GM20431 (cell line): ENCODE results near the gene XBP1.
"Not testable (repeated sequence)": the region's sequence is repeated elsewhere in the genome, so short reads cannot be mapped to it uniquely, and the experiment has no call there.

Source experiments
- in situ Hi-C: fragments of 300-500 bp; cut with MseI, MboI; formaldehyde crosslinking; loops from one replicate; pipeline ENCODE4 v1.15.0; 2020; ENCODE audit warnings: low sequenced_read_pairs; ENCODE audit not compliant: unreplicated experiment

Gene XBP1

DNA sequence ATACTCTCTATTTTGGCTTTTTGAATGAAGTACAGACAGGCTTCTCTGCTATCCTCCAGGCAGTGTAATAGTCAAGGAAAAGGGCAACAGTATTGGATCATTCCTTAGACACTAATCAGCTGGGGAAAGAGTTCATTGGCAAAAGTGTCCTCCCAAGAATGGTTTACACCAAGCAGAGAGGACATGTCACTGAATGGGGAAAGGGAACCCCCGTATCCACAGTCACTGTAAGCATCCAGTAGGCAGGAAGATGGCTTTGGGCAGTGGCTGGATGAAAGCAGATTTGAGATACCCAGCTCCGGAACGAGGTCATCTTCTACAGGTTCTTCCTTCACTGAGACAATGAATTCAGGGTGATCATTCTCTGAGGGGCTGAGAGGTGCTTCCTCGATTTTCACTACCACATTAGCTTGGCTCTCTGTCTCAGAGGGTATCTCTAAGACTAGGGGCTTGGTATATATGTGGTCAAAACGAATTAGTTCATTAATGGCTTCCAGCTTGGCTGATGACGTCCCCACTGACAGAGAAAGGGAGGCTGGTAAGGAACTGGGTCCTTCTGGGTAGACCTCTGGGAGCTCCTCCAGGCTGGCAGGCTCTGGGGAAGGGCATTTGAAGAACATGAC, 5.2 kb downstream of the XBP1 start:
- in situ Hi-C loops = no loop called here

DNA sequence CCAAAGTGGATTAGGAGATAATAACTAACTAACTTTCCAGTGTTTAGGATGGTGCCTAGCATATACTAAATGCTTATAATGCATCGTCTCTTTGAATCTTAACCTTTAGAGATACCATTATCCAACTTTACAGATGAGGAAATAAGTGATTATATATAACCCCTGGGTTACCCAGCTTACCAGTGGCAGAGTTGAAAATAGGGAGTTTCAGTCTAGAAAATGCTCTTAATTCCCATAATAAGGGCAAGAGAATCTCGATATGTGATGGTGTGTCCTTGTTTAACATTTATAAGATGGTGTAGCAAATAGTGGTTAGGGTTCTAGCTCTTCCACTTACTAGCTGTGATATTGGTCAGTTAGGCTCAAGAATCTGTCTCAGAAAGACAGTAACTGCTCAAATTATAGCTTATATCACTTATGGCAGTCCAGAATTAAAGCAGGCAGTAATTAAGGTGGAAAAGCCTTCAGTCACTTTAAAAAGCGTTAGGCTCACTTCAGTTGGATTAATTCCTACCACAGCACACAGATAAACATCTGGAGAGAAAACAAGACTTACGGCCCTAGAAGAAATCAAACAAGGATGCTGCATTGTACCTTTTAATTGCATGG, 6.3 kb downstream of the XBP1 start:
- in situ Hi-C loops = no loop called here

DNA sequence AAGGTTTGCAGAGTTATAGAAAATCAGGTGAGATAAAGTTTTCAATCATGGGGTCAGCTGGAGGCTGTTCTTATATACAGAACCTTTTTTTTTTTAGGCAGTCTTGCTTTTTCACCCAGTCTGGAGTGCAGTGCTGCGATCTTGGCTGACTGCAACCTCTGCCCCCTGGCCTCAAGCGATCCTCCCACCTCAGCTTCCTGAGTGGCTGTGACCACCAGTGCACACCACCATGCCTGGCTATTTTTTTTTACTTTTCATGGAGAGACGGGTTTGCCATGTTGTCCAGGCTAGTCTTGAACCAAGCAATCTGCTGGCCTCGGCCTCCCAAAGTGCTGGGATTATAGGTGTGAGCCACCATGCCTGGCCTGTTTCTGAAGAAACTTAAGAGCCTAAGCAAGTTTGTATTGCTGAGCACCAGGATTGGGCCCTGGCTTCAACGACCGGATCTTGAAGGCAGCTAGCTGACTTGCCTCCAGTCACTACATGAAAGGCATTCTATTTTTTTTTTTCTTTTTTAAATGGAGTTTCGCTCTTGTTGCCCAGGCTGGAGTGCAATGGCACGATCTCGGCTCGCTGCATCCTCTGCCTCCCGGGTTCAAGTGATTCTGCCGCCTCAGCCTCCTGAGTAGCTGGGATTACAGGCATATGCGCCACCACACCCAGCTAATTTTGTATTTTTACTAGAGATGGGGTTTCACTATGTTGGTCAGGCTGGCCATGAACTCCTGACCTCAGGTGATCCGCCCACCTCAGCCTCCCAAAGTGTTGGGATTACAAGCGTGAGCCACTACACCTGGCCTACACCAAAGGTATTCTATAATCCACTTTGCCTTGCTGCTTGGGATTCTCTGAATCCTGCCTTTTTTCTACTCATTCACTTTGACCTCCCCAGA, 7.6 kb downstream of the XBP1 start:
- in situ Hi-C loops = no loop called here

GRCh38 chr22:28791841-28792490, 8.4 kb downstream of the XBP1 start:
- in situ Hi-C loops = no loop called here

DNA sequence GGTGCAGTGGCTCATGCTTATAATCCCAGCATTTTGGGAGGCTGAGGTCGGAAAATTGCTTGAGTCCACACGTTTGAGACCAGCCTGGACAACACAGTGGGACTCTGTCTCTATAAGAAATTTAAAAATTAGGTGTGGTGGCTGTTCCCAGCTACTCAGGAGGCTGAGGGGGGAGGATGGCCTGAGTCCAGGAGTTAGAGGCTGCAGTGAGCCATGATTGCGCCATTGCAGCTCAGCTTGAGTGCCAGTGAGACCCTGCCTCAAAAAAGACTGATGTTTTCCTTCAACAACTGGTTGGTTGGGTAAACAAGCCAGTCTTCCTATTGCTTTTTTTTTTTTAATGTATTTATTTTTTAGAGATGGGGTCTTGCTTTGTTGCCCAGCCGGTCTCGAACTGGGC, 9.2 kb downstream of the XBP1 start:
- in situ Hi-C loops = no loop called here

GRCh38 chr22:28788601-28789000, 11.8 kb downstream of the XBP1 start:
- in situ Hi-C loops = no loop called here

DNA sequence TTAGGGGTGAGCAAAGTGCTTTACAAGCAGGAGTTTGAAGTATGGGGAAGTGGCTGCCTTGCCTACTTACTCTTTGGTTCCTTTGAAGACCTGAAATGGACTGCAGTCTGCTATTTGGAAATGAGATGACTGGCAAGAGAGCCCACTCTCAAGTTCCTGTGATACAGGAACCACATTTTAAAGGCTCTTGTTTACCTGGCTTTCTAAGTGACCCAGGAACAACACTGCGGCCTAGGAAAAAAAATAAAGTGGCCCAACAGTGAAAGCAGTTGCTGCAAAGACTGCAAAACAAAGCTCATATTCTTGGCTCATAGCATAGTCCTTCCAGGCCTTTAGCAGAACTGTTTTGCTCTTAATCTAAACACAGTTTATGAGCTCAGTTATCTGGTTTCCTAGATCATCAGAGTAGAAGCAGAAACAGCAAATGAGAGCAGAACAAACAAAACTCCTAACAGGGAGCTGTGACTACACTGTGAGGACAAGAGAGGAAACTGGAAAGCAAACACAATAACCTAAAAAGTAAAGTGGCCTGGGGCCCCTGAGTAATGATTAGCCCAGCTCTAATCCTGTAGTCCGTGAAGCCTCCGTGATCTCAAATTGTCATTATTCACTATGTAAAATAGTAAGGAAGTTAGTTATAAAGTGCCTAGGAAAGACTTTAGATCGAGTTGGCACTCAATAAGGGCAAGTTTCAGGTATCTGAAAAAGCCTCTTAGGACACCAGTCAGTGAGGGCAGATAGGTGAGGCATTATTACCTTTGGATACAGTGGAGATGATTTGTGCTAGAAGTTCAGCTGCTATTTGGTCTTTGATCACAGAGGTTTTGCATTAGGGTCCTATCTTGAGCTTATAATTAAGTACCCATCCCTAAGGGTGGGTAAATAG, 16.3 kb downstream of the XBP1 start:
- in situ Hi-C loops = no loop called here

DNA sequence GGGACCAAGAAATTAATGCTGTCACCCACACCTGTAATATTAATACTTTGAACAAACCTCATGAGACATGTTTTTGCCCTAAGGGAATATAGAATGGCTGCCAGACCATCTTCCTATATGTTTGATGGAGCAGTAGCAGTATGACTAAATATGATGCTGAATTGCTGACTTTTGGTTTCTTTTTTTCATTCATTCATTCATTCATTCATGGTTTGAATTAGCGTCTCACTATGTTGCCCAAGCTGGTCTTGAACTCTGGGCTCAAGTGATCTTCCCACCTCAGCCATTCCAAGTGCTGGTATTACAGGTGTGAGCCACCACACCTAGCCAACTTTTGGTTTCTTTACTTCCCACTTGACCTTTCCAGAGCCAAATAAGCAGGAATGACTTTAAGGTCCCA, 20.1 kb downstream of the XBP1 start:
- in situ Hi-C loops = no loop called here

DNA sequence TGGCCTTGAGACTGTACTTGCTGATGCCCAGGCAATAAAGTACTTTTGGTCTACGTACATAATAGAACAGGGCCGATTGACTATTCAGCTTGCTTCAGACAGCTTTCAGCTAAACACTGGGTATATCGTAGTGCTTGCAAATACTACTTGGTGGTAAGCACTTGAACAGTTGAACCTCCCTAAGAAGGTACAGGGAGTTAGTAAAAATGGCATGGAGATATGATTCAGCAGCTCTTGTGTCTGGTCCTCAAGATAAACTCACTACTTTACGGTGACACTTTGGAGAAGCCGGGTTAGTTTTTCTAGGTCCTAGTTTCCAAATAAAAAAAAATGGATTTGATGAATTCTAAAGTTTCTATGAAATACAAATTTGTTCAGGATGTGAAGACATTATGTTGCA, 20.5 kb downstream of the XBP1 start:
- in situ Hi-C loops = no loop called here

- in situ Hi-C loops = no loop called here
Observed at GRCh38 chr22:28774378-28774777, 26.0 kb downstream of the XBP1 start.

GRCh38 chr22:28773461-28773867, 26.9 kb downstream of the XBP1 start:
- in situ Hi-C loops = no loop called here

- in situ Hi-C loops = no loop called here
Observed at GRCh38 chr22:28772633-28773460, 27.5 kb downstream of the XBP1 start, which contains the start of gene CCDC117. Gene CCDC117 (plus strand): TSS chr22:28772695. CDS start chr22:28772850, 155 bp downstream.

GRCh38 chr22:28771195-28771791, 29.1 kb downstream of the XBP1 start:
- in situ Hi-C loops = no loop called here

GRCh38 chr22:28769394-28770085, 30.8 kb downstream of the XBP1 start:
- in situ Hi-C loops = no loop called here

- in situ Hi-C loops = no loop called here
Observed at GRCh38 chr22:28768701-28769393, 31.5 kb downstream of the XBP1 start.

DNA sequence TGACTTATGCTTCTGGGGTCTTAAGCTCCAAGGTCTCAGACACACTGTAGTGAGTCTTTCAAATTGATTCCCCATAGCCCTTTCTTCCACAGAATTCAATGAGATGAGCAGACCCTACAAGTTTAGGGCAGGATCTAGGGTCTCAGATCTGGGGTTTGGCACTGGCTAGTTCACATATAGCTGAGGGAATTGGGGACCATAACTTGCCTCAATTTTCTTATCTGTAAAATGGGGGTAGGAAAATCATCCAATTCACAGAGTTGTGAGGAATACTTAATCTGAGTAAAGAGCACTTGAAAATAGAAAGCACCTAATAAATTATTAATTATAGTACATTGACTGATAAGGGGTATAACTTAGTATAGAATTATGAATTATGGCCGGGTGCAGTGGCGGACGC, 33.7 kb downstream of the XBP1 start:
- in situ Hi-C loops = no loop called here

DNA sequence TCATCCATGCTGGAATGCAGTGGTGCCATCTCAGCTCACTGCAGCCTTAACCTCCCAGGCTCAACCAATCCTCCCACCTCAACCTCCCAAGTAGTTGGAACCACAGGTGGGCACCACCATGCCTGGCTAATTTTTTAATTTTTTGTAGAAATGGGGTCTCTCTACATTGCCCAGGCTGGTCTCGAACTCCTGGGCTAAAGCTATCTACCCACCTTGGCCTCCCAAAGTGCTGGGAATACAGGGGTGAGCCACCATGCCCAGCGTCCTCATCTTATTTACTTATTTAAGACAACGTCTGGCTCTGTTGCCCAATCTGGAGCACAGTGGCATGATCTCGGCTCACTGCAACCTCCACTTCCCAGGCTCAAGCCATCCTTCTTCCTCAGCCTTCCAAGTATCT, 38.4 kb downstream of the XBP1 start:
- in situ Hi-C loops = not testable (repeated sequence)
